Endothelial cell of umbilical vein (primary cell): ENCODE results near the gene SIM1.

Source experiments
- CTCF ChIP-seq, 2 donors: IDR thresholded peaks; 1 replicate in 1 of 2; 2 replicates in 1 of 2; pipeline ENCODE4 v1.5.1; 2011; ENCODE audit warnings: low read length in 2 of 2, mild to moderate bottlenecking in 2 of 2, moderate library complexity in 2 of 2, control low read depth in 1 of 2, inconsistent platforms in 1 of 2, low read depth in 1 of 2; ENCODE audit not compliant: insufficient read depth in 1 of 2; ENCODE audit errors: extremely low read depth in 1 of 2
- EZH2 ChIP-seq: IDR thresholded peaks from 2 replicates; pipeline ENCODE4 v1.6.1; 2012; ENCODE audit warnings: borderline replicate concordance, low read depth, mild to moderate bottlenecking, moderate library complexity, low read length, inconsistent platforms; ENCODE audit not compliant: severe bottlenecking
- FOS ChIP-seq: IDR thresholded peaks from 2 replicates; pipeline ENCODE4 v1.6.1; 2011; ENCODE audit warnings: mild to moderate bottlenecking, low read length, moderate library complexity, borderline replicate concordance; ENCODE audit not compliant: insufficient read depth
- MAX ChIP-seq: IDR thresholded peaks from 2 replicates; pipeline ENCODE4 v1.6.1; 2011; ENCODE audit not compliant: insufficient read depth, insufficient read length
- POLR2A ChIP-seq: IDR thresholded peaks from 2 replicates; pipeline ENCODE4 v1.6.1; 2012; ENCODE audit warnings: low read depth, mild to moderate bottlenecking, control low read depth, low read length
- POLR2AphosphoS5 ChIP-seq: IDR thresholded peaks from 2 replicates; pipeline ENCODE4 v1.6.1; 2012; ENCODE audit warnings: low read depth, mild to moderate bottlenecking, control low read depth, low read length, moderate library complexity; ENCODE audit not compliant: insufficient read depth

- TF ChIP-seq POLR2AphosphoS5 (no peak), CTCF (IDR thresholded peaks at IDR 0.05; ENCODE audit: extremely low read depth in 1 of 2, insufficient read depth in 1 of 2, low read depth in 1 of 2, low read length in 2 of 2) (no peak), MAX (no peak), EZH2 (no peak), POLR2A (no peak), FOS (no peak)
Measured at GRCh38 chr6:100342830-100343229, 121.9 kb downstream of the SIM1 start.
